ENCODE measurements around the gene CREB3L2.
"Not testable (repeated sequence)": the region's sequence is repeated elsewhere in the genome, so short reads cannot be mapped to it uniquely, and the experiment has no call there.

The CREB3L2 gene

DNA sequence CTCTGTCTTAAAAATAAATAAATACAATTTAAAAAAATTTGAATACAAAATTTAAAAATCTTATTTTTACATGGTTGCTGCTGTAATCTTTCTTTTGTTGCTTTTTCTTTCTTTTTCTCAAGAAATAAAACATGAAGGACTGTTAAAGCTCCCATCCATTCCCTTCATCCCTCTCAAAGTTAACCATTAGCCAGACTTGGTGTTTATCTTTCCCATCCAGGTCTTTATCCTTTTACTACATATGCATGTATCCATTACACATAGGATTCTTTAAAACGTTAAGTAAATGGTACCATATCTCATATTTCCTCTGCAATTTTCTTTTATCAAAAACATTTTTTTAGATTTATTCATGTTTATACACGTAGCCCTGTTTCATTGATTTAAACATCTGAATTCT lies 70.1 kb downstream of the CREB3L2 start:
- Histone ChIP-seq H3K27ac (no peak overlapping the region), H3K27me3 (ENCODE audit: insufficient read depth, low read depth, severe bottlenecking) (no peaks in the 10 kb centered on the region), H3K4me3 (ENCODE audit: low read depth, low read length) (no peak overlapping the region), H3K36me3 (no peaks in the 10 kb centered on the region), H3K9me3 (ENCODE audit: severe bottlenecking) (no peaks in the 10 kb centered on the region)
- TF ChIP-seq, protein P1, sequence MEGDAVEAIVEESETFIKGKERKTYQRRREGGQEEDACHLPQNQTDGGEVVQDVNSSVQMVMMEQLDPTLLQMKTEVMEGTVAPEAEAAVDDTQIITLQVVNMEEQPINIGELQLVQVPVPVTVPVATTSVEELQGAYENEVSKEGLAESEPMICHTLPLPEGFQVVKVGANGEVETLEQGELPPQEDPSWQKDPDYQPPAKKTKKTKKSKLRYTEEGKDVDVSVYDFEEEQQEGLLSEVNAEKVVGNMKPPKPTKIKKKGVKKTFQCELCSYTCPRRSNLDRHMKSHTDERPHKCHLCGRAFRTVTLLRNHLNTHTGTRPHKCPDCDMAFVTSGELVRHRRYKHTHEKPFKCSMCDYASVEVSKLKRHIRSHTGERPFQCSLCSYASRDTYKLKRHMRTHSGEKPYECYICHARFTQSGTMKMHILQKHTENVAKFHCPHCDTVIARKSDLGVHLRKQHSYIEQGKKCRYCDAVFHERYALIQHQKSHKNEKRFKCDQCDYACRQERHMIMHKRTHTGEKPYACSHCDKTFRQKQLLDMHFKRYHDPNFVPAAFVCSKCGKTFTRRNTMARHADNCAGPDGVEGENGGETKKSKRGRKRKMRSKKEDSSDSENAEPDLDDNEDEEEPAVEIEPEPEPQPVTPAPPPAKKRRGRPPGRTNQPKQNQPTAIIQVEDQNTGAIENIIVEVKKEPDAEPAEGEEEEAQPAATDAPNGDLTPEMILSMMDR (IDR thresholded peaks at IDR 0.05; ENCODE audit: low read depth, low read length) = no peak
- no peak for DNase-seq

DNA sequence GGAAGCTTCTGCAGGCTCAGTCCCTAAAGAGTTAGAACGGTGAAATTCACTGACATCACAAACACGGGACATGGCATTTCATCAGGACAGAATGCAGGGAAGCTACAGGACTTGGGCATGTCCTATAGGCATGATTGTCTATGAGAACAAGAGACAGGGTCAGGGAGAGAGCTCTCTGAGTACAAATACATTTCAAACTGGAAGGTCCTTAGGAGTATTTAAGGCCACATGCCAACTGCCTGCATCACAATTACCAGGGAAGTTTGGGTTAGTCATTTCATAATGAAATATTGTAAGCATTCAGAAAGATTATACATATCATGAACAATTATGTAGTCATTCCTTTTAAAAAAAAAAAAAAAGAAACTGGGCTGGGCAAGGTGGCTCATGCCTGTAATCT lies 71.3 kb downstream of the CREB3L2 start:
- DNase-seq = no peak
- no peaks in the 10 kb centered on the region for H3K36me3 ChIP-seq
- no peaks in the 10 kb centered on the region for H3K27me3 ChIP-seq (ENCODE audit: insufficient read depth, low read depth, severe bottlenecking)
- H3K4me3 ChIP-seq (ENCODE audit: low read depth, low read length) = no peak overlapping the region
- no peak overlapping the region for H3K27ac ChIP-seq
- TF ChIP-seq, protein P1 (IDR thresholded peaks at IDR 0.05; ENCODE audit: low read depth, low read length) = no peak
- H3K9me3 ChIP-seq (ENCODE audit: severe bottlenecking) = no peaks in the 10 kb centered on the region

- no peak for DNase-seq
- Histone ChIP-seq H3K9me3 (ENCODE audit: severe bottlenecking) (no peaks in the 10 kb centered on the region), H3K4me3 (ENCODE audit: low read depth, low read length) (no peak overlapping the region), H3K27ac (no peak overlapping the region), H3K27me3 (ENCODE audit: insufficient read depth, low read depth, severe bottlenecking) (no peaks in the 10 kb centered on the region), H3K36me3 (no peaks in the 10 kb centered on the region)
- TF ChIP-seq, protein P1 (IDR thresholded peaks at IDR 0.05; ENCODE audit: low read depth, low read length) = no peak
These were observed 73.3 kb downstream of the CREB3L2 start for GRCh38 chr7:137928626-137929025.

GRCh38 chr7:137927386-137927785 lies 74.5 kb downstream of the CREB3L2 start:
- TF ChIP-seq, protein P1 (IDR thresholded peaks at IDR 0.05; ENCODE audit: low read depth, low read length) = no peak
- H3K36me3 ChIP-seq = no peaks in the 10 kb centered on the region
- DNase-seq = no peak
- H3K27me3 ChIP-seq (ENCODE audit: insufficient read depth, low read depth, severe bottlenecking) = no peaks in the 10 kb centered on the region
- H3K27ac ChIP-seq = no peak overlapping the region
- no peaks in the 10 kb centered on the region for H3K9me3 ChIP-seq (ENCODE audit: severe bottlenecking)
- no peak overlapping the region for H3K4me3 ChIP-seq (ENCODE audit: low read depth, low read length)

DNA sequence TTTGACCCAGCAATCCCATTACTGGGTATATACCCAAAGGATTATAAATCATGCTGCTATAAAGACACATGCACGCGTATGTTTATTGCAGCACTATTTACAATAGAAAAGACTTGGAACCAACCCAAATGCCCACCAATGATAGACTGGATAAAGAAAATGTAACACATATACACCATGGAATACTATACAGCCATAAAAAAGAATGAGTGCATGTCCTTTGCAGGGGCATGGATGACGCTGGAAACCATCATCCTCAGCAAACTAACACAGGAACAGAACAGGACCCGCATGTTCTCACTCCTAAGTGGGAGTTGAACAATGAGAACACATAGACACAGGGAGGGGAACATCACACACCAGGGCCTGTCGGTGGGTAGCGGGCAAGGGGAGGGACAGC lies 75.7 kb downstream of the CREB3L2 start:
- not testable (repeated sequence) for H3K27me3 ChIP-seq (ENCODE audit: insufficient read depth, low read depth, severe bottlenecking); H3K27ac ChIP-seq; H3K9me3 ChIP-seq (ENCODE audit: severe bottlenecking); H3K4me3 ChIP-seq (ENCODE audit: low read depth, low read length); DNase-seq; H3K36me3 ChIP-seq

- H3K27ac ChIP-seq = no peak overlapping the region
- no peak for DNase-seq
- no peaks in the 10 kb centered on the region for H3K36me3 ChIP-seq
- no peaks in the 10 kb centered on the region for H3K9me3 ChIP-seq (ENCODE audit: severe bottlenecking)
- no peaks in the 10 kb centered on the region for H3K27me3 ChIP-seq (ENCODE audit: insufficient read depth, low read depth, severe bottlenecking)
- no peak overlapping the region for H3K4me3 ChIP-seq (ENCODE audit: low read depth, low read length)
- TF ChIP-seq, protein P1 (IDR thresholded peaks at IDR 0.05; ENCODE audit: low read depth, low read length) = no peak
These were observed 76.1 kb downstream of the CREB3L2 start for GRCh38 chr7:137925754-137926153.
